ENCODE measurements around the gene HMG20B. TPM values are rescaled to one million over a fixed set of nuclear protein-coding genes. Genes with fewer than 3 reads are reported as not detected.

The HMG20B gene
- total RNA-seq, 1 experiment from 2014 or later: 121 TPM

DNA sequence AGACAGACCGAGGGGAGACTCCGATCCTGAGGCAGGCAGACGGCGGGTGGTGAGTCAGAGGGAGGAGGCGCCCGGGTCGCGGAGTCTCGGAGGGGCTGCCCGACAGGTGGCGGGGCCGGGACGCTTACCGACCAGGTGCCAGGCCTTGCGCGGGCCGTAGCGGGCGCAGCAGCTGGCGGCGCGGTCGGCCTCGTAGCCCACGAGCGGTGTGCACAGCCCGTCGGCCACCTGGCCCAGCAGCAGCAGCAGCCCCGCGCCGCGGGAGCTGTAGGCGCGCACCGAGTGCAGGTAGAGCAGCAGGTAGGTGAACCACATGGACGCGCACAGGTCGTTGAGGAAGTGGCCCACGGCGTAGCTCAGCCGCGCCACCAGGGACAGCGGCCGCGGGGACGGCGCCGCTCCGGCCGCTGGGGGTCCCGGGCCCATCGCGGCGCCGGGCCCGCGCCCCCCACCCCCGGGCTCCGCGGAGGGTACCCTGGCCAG, 15.7 kb upstream of the HMG20B start:
- ChIA-PET POLR2A (interaction anchor here (1.0 to 1.4 kb wide), 2 partner anchors 11 to 113 kb away, joined by 3 to 4 read pairs; no protein-coding TSS in a partner anchor), CTCF (interaction anchor here (0.9 to 2.7 kb wide), 6 partner anchors 9 to 72 kb away, joined by 3 to 20 read pairs (median 5); no protein-coding TSS in a partner anchor)
- peak overlapping the region; percentile 93 for H3K4me3 Mint-ChIP-seq
- H3K4me1 Mint-ChIP-seq: peaks cover 12% of the 10 kb centered on the region
- peaks cover 29% of the 10 kb centered on the region for H3K27me3 Mint-ChIP-seq (ENCODE audit: low read depth)
- ATAC-seq (peak; percentile 14), DNase-seq (ENCODE audit: low spot score) (peak; percentile 36)
- no peak overlapping the region for H3K27ac Mint-ChIP-seq
- H3K9me3 Mint-ChIP-seq: no peaks in the 10 kb centered on the region
- no peaks in the 10 kb centered on the region for H3K36me3 Mint-ChIP-seq
- TF ChIP-seq, protein P1, sequence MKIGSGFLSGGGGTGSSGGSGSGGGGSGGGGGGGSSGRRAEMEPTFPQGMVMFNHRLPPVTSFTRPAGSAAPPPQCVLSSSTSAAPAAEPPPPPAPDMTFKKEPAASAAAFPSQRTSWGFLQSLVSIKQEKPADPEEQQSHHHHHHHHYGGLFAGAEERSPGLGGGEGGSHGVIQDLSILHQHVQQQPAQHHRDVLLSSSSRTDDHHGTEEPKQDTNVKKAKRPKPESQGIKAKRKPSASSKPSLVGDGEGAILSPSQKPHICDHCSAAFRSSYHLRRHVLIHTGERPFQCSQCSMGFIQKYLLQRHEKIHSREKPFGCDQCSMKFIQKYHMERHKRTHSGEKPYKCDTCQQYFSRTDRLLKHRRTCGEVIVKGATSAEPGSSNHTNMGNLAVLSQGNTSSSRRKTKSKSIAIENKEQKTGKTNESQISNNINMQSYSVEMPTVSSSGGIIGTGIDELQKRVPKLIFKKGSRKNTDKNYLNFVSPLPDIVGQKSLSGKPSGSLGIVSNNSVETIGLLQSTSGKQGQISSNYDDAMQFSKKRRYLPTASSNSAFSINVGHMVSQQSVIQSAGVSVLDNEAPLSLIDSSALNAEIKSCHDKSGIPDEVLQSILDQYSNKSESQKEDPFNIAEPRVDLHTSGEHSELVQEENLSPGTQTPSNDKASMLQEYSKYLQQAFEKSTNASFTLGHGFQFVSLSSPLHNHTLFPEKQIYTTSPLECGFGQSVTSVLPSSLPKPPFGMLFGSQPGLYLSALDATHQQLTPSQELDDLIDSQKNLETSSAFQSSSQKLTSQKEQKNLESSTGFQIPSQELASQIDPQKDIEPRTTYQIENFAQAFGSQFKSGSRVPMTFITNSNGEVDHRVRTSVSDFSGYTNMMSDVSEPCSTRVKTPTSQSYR (CRISPR knock-in tag; IDR thresholded peaks at IDR 0.05): no peak
- TF ChIP-seq ZNF219 (CRISPR knock-in tag; IDR thresholded peaks at IDR 0.05; ENCODE audit: borderline replicate concordance) (no peak), SP1 (CRISPR knock-in tag; conservative IDR thresholded peaks at IDR 0.05) (no peak), RORB (CRISPR knock-in tag; IDR thresholded peaks at IDR 0.05) (no peak), TCF7 (CRISPR knock-in tag; IDR thresholded peaks at IDR 0.05; ENCODE audit: low read depth) (no peak), IRF2 (CRISPR knock-in tag; IDR thresholded peaks at IDR 0.05; ENCODE audit: borderline replicate concordance, low read depth) (no peak), TP53 (CRISPR knock-in tag; IDR thresholded peaks at IDR 0.05) (no peak), SMAD3 (CRISPR knock-in tag; IDR thresholded peaks at IDR 0.05; ENCODE audit: borderline replicate concordance) (no peak), NFE2L1 (CRISPR knock-in tag; IDR thresholded peaks at IDR 0.05) (no peak), CREM (CRISPR knock-in tag; IDR thresholded peaks at IDR 0.05) (peak; percentile 46; the same call in 1 of the 2 replicates), ZNF232 (CRISPR knock-in tag; IDR thresholded peaks at IDR 0.05) (no peak), ZNF263 (CRISPR knock-in tag; IDR thresholded peaks at IDR 0.05; ENCODE audit: low read depth) (no peak), FOXK1 (CRISPR knock-in tag; IDR thresholded peaks at IDR 0.05) (no peak), MYBL2 (CRISPR knock-in tag; IDR thresholded peaks at IDR 0.05) (no peak)
- TF ChIP-seq, protein P2, sequence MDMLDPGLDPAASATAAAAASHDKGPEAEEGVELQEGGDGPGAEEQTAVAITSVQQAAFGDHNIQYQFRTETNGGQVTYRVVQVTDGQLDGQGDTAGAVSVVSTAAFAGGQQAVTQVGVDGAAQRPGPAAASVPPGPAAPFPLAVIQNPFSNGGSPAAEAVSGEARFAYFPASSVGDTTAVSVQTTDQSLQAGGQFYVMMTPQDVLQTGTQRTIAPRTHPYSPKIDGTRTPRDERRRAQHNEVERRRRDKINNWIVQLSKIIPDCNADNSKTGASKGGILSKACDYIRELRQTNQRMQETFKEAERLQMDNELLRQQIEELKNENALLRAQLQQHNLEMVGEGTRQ (CRISPR knock-in tag; IDR thresholded peaks at IDR 0.05): no peak
- TF ChIP-seq, protein P3, sequence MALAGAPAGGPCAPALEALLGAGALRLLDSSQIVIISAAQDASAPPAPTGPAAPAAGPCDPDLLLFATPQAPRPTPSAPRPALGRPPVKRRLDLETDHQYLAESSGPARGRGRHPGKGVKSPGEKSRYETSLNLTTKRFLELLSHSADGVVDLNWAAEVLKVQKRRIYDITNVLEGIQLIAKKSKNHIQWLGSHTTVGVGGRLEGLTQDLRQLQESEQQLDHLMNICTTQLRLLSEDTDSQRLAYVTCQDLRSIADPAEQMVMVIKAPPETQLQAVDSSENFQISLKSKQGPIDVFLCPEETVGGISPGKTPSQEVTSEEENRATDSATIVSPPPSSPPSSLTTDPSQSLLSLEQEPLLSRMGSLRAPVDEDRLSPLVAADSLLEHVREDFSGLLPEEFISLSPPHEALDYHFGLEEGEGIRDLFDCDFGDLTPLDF (CRISPR knock-in tag; IDR thresholded peaks at IDR 0.05): no peak
- TF ChIP-seq, protein P4, sequence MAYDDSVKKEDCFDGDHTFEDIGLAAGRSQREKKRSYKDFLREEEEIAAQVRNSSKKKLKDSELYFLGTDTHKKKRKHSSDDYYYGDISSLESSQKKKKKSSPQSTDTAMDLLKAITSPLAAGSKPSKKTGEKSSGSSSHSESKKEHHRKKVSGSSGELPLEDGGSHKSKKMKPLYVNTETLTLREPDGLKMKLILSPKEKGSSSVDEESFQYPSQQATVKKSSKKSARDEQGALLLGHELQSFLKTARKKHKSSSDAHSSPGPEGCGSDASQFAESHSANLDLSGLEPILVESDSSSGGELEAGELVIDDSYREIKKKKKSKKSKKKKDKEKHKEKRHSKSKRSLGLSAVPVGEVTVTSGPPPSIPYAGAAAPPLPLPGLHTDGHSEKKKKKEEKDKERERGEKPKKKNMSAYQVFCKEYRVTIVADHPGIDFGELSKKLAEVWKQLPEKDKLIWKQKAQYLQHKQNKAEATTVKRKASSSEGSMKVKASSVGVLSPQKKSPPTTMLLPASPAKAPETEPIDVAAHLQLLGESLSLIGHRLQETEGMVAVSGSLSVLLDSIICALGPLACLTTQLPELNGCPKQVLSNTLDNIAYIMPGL (CRISPR knock-in tag; IDR thresholded peaks at IDR 0.05): no peak; the same call in 1 of the 2 replicates
- TF ChIP-seq, protein P5, sequence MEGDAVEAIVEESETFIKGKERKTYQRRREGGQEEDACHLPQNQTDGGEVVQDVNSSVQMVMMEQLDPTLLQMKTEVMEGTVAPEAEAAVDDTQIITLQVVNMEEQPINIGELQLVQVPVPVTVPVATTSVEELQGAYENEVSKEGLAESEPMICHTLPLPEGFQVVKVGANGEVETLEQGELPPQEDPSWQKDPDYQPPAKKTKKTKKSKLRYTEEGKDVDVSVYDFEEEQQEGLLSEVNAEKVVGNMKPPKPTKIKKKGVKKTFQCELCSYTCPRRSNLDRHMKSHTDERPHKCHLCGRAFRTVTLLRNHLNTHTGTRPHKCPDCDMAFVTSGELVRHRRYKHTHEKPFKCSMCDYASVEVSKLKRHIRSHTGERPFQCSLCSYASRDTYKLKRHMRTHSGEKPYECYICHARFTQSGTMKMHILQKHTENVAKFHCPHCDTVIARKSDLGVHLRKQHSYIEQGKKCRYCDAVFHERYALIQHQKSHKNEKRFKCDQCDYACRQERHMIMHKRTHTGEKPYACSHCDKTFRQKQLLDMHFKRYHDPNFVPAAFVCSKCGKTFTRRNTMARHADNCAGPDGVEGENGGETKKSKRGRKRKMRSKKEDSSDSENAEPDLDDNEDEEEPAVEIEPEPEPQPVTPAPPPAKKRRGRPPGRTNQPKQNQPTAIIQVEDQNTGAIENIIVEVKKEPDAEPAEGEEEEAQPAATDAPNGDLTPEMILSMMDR (IDR thresholded peaks at IDR 0.05): no peak
- TF ChIP-seq, protein P6, sequence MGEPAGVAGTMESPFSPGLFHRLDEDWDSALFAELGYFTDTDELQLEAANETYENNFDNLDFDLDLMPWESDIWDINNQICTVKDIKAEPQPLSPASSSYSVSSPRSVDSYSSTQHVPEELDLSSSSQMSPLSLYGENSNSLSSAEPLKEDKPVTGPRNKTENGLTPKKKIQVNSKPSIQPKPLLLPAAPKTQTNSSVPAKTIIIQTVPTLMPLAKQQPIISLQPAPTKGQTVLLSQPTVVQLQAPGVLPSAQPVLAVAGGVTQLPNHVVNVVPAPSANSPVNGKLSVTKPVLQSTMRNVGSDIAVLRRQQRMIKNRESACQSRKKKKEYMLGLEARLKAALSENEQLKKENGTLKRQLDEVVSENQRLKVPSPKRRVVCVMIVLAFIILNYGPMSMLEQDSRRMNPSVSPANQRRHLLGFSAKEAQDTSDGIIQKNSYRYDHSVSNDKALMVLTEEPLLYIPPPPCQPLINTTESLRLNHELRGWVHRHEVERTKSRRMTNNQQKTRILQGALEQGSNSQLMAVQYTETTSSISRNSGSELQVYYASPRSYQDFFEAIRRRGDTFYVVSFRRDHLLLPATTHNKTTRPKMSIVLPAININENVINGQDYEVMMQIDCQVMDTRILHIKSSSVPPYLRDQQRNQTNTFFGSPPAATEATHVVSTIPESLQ (CRISPR knock-in tag; IDR thresholded peaks at IDR 0.05): no peak
- TF ChIP-seq, protein P7, sequence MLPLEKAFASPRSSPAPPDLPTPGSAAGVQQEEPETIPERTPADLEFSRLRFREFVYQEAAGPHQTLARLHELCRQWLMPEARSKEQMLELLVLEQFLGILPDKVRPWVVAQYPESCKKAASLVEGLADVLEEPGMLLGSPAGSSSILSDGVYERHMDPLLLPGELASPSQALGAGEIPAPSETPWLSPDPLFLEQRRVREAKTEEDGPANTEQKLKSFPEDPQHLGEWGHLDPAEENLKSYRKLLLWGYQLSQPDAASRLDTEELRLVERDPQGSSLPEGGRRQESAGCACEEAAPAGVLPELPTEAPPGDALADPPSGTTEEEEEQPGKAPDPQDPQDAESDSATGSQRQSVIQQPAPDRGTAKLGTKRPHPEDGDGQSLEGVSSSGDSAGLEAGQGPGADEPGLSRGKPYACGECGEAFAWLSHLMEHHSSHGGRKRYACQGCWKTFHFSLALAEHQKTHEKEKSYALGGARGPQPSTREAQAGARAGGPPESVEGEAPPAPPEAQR (CRISPR knock-in tag; IDR thresholded peaks at IDR 0.05): no peak
- TF ChIP-seq, protein P8, sequence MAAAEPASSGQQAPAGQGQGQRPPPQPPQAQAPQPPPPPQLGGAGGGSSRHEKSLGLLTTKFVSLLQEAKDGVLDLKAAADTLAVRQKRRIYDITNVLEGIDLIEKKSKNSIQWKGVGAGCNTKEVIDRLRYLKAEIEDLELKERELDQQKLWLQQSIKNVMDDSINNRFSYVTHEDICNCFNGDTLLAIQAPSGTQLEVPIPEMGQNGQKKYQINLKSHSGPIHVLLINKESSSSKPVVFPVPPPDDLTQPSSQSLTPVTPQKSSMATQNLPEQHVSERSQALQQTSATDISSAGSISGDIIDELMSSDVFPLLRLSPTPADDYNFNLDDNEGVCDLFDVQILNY (CRISPR knock-in tag; IDR thresholded peaks at IDR 0.05): 0 out of 2 replicates have a peak, but pooled peaks have one; percentile 29
- TF ChIP-seq, protein P9, sequence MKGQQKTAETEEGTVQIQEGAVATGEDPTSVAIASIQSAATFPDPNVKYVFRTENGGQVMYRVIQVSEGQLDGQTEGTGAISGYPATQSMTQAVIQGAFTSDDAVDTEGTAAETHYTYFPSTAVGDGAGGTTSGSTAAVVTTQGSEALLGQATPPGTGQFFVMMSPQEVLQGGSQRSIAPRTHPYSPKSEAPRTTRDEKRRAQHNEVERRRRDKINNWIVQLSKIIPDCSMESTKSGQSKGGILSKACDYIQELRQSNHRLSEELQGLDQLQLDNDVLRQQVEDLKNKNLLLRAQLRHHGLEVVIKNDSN (CRISPR knock-in tag; IDR thresholded peaks at IDR 0.05): no peak

Measured in WTC11 (cell line).